Peyer's patch (tissue), 4 donors: ENCODE data around the gene FUS. TPM values are rescaled to one million over a fixed set of nuclear protein-coding genes. Genes with fewer than 3 reads are reported as not detected.
"Not testable (repeated sequence)": the region's sequence is repeated elsewhere in the genome, so short reads cannot be mapped to it uniquely, and the experiment has no call there.

Source experiments
- DNase-seq, 3 donors: peaks; one replicate each; pipeline ENCODE4 v3.0.0-alpha.2; 2017 to 2019
- H3K27ac ChIP-seq, 4 donors: fragments of 200-600 bp; sonication (generic); one replicate each; pipeline ENCODE4 v1.5.1; 2016 to 2019
- H3K27me3 ChIP-seq, 2 donors: fragments of 200-600 bp; sonication (generic); one replicate each; pipeline ENCODE4 v1.5.1; 2019
- H3K36me3 ChIP-seq, 3 donors: fragments of 200-600 bp; sonication (generic); one replicate each; pipeline ENCODE4 v1.5.1; 2016 to 2019
- H3K4me1 ChIP-seq, 4 donors: fragments of 200-600 bp; sonication (generic); one replicate each; pipeline ENCODE4 v1.5.1; 2016 to 2019
- H3K4me3 ChIP-seq, 4 donors: fragments of 200-600 bp; sonication (generic); 1 replicate in 3 of 4; 2 replicates in 1 of 4; pipeline ENCODE4 v1.5.1; 2016 to 2019; ENCODE audit warnings: mild to moderate bottlenecking in 1 of 4
- H3K9me3 ChIP-seq, 4 donors: fragments of 200-600 bp; sonication (generic); one replicate each; pipeline ENCODE4 v1.5.1; 2016 to 2019; ENCODE audit warnings: mild to moderate bottlenecking in 1 of 4
- CTCF ChIP-seq, 6 experiments: fragments of 450-650 bp in 4 of 6; fragments of 200-600 bp in 2 of 6; sonication (generic) in 1 of 6; IDR thresholded peaks; one replicate each; pipeline ENCODE4 v1.5.1; 2017 to 2019; ENCODE audit warnings: antibody characterized with exemption in 6 of 6, mild to moderate bottlenecking in 3 of 6, moderate library complexity in 1 of 6
- POLR2A ChIP-seq, 2 donors: fragments of 450-650 bp; IDR thresholded peaks; one replicate each; pipeline ENCODE4 v1.5.1; 2017; ENCODE audit warnings: antibody characterized with exemption in 2 of 2, mild to moderate bottlenecking in 2 of 2, moderate library complexity in 2 of 2
- total RNA-seq, 4 donors: library from RNA; depleted of rRNA; stranded (reverse); fragments of >200 nt; gene quantifications; one replicate each; pipeline ENCODE4 v1.1.0, GENCODE V29; 2016

Gene FUS
- total RNA-seq, 4 donors from 2014 or later, result 69.7 to 173 (median 121) TPM

- no peaks in the 10 kb centered on the region for H3K27me3 ChIP-seq
- no peak for DNase-seq
- peaks cover 0 to 84% (median 4%) of the 10 kb centered on the region in 3 donors for H3K36me3 ChIP-seq
- H3K9me3 ChIP-seq, result no peaks in the 10 kb centered on the region
- H3K4me1 ChIP-seq, result peaks cover 0 to 4% (median 0%) of the 10 kb centered on the region in 4 donors
- H3K27ac ChIP-seq, result no peak overlapping the region
- TF ChIP-seq POLR2A (IDR thresholded peaks at IDR 0.05) (no peak), CTCF (IDR thresholded peaks at IDR 0.05) (no peak)
- no peak overlapping the region for H3K4me3 ChIP-seq
These were observed 13.1 kb downstream of the FUS start for GRCh38 chr16:31192856-31193642.

- Histone ChIP-seq H3K27me3 (no peaks in the 10 kb centered on the region), H3K4me3 (no peak overlapping the region), H3K27ac (no peak overlapping the region), H3K36me3 (peaks cover 0 to 80% (median 4%) of the 10 kb centered on the region in 3 donors), H3K4me1 (peaks cover 0 to 4% (median 0%) of the 10 kb centered on the region in 4 donors), H3K9me3 (no peaks in the 10 kb centered on the region)
- TF ChIP-seq CTCF (IDR thresholded peaks at IDR 0.05) (no peak), POLR2A (IDR thresholded peaks at IDR 0.05) (no peak)
- no peak for DNase-seq
These were observed 13.9 kb downstream of the FUS start for GRCh38 chr16:31193874-31194273.

- Histone ChIP-seq H3K36me3 (peaks cover 0 to 70% (median 4%) of the 10 kb centered on the region in 3 donors), H3K4me1 (peaks cover 0 to 5% (median 0%) of the 10 kb centered on the region in 4 donors), H3K27ac (no peak overlapping the region), H3K4me3 (no peak overlapping the region), H3K9me3 (no peaks in the 10 kb centered on the region), H3K27me3 (no peaks in the 10 kb centered on the region)
- no peak for DNase-seq
- TF ChIP-seq CTCF (IDR thresholded peaks at IDR 0.05) (no peak), POLR2A (IDR thresholded peaks at IDR 0.05) (no peak)
These were observed 15.0 kb downstream of the FUS start for GRCh38 chr16:31194898-31195297.

- not testable (repeated sequence) for H3K4me3 ChIP-seq, H3K27me3 ChIP-seq, H3K9me3 ChIP-seq, H3K27ac ChIP-seq, DNase-seq
- Histone ChIP-seq H3K4me1 (peaks cover 0 to 15% (median 3%) of the 10 kb centered on the region in 4 donors), H3K36me3 (peaks cover 0 to 60% (median under 1%) of the 10 kb centered on the region in 3 donors)
These were observed 15.9 kb downstream of the FUS start for GRCh38 chr16:31195861-31196260.

- no peak overlapping the region for H3K4me3 ChIP-seq
- H3K36me3 ChIP-seq, result peaks cover 0 to 54% (median 0%) of the 10 kb centered on the region in 3 donors
- TF ChIP-seq CTCF (IDR thresholded peaks at IDR 0.05) (no peak), POLR2A (IDR thresholded peaks at IDR 0.05) (no peak)
- H3K9me3 ChIP-seq, result no peaks in the 10 kb centered on the region
- no peak for DNase-seq
- H3K4me1 ChIP-seq, result peaks cover 0 to 21% (median 9%) of the 10 kb centered on the region in 4 donors
- H3K27me3 ChIP-seq, result no peaks in the 10 kb centered on the region
- no peak overlapping the region for H3K27ac ChIP-seq
These were observed 16.6 kb downstream of the FUS start for GRCh38 chr16:31196324-31197088.
